Mucosa of stomach (tissue), 1 donor: ENCODE data around the gene TFDP1.
"Not testable (repeated sequence)": the region's sequence is repeated elsewhere in the genome, so short reads cannot be mapped to it uniquely, and the experiment has no call there.

Experiments
- H3K27me3 ChIP-seq: one replicate; pipeline ENCODE4 v1.7.0; 2013; ENCODE audit warnings: mild to moderate bottlenecking, low read length; ENCODE audit not compliant: control insufficient read depth, insufficient read depth
- H3K36me3 ChIP-seq: one replicate; pipeline ENCODE4 v1.7.0; 2013; ENCODE audit warnings: low read length; ENCODE audit not compliant: control insufficient read depth, insufficient read depth
- H3K4me1 ChIP-seq: one replicate; pipeline ENCODE4 v1.7.0; 2013; ENCODE audit warnings: mild to moderate bottlenecking, low read length; ENCODE audit not compliant: control insufficient read depth, insufficient read depth
- H3K4me3 ChIP-seq: one replicate; pipeline ENCODE4 v1.7.0; 2013; ENCODE audit warnings: low read length
- H3K9ac ChIP-seq: one replicate; pipeline ENCODE4 v1.7.0; 2013; ENCODE audit warnings: mild to moderate bottlenecking, low read length, moderate library complexity
- H3K9me3 ChIP-seq: one replicate; pipeline ENCODE4 v1.7.0; 2013; ENCODE audit warnings: mild to moderate bottlenecking, low read length, moderate library complexity; ENCODE audit not compliant: control insufficient read depth
- donor health status: Pancreatic carcinoma.

TFDP1 gene

DNA sequence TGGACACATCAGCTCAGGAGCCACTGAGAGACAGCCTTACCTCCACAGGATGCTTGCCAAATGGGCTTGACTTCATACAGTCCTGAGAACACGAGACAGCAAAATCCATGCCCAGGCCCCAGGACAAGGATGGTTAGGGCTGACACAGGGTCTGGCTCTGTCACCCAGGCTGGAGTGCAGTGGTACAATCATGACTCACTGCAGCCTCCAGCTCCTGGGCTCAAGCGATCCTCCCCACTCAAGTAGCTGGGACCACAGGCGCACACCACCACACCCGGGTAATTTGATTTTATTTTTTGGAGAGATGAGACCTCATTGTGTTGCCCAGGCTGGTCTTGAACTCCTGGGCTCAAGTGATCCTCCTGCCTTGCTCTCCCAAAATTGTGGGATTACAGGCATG is 21.0 kb upstream of the TFDP1 start:
- H3K9ac ChIP-seq, H3K27me3 ChIP-seq, H3K9me3 ChIP-seq, H3K4me3 ChIP-seq, H3K4me1 ChIP-seq, H3K36me3 ChIP-seq: not testable (repeated sequence)

GRCh38 chr13:113564331-113565023 is 20.1 kb upstream of the TFDP1 start:
- peaks cover 4% of the 10 kb centered on the region for H3K27me3 ChIP-seq
- no peak overlapping the region for H3K4me3 ChIP-seq
- H3K36me3 ChIP-seq: no peaks in the 10 kb centered on the region
- no peak overlapping the region for H3K9ac ChIP-seq
- no peaks in the 10 kb centered on the region for H3K4me1 ChIP-seq
- H3K9me3 ChIP-seq: no peaks in the 10 kb centered on the region

DNA sequence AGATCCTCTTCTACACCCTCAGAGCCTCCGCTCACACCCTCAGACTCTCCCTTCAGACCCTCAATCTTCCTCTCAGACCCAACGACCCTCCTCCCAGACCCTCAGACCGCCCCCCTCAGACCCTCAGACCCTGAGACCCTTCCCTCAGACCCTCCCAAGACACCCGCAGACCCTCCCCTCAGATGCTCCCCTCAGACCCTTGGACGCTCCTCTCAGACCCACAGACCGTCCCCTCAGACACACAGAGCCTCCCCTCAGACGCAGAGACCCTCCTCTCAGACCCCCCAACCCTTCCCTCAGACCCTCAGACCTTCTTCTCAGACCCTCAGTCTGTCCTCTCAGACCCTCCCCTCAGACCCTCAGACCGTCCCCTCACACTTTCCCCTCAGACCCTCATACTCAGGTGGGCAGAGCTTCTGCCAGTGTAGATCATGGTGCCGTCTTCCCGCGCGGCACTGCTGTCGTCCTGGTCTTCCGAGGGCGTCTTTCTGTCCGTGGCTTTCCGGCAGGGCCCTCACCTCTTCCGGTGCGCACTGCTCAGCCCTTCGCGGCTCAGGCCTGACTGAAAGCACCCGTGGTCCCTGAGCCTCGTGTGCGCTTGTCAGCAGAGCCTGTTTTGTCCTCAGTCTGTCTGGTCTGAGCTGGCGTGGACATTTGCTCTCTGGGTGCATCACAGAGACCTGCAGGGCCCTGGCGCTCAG is 18.9 kb upstream of the TFDP1 start:
- H3K27me3 ChIP-seq: peaks cover 4% of the 10 kb centered on the region
- no peaks in the 10 kb centered on the region for H3K36me3 ChIP-seq
- no peaks in the 10 kb centered on the region for H3K9me3 ChIP-seq
- no peaks in the 10 kb centered on the region for H3K4me1 ChIP-seq
- no peak overlapping the region for H3K4me3 ChIP-seq
- no peak overlapping the region for H3K9ac ChIP-seq

GRCh38 chr13:113566227-113566561 is 18.4 kb upstream of the TFDP1 start:
- no peak overlapping the region for H3K9ac ChIP-seq
- peaks cover 4% of the 10 kb centered on the region for H3K27me3 ChIP-seq
- no peak overlapping the region for H3K4me3 ChIP-seq
- no peaks in the 10 kb centered on the region for H3K9me3 ChIP-seq
- H3K36me3 ChIP-seq: no peaks in the 10 kb centered on the region
- H3K4me1 ChIP-seq: no peaks in the 10 kb centered on the region

GRCh38 chr13:113567681-113568080 is 16.9 kb upstream of the TFDP1 start:
- no peak overlapping the region for H3K9ac ChIP-seq
- no peaks in the 10 kb centered on the region for H3K4me1 ChIP-seq
- H3K27me3 ChIP-seq: peaks cover 4% of the 10 kb centered on the region
- H3K9me3 ChIP-seq: no peaks in the 10 kb centered on the region
- no peak overlapping the region for H3K4me3 ChIP-seq
- H3K36me3 ChIP-seq: no peaks in the 10 kb centered on the region

DNA sequence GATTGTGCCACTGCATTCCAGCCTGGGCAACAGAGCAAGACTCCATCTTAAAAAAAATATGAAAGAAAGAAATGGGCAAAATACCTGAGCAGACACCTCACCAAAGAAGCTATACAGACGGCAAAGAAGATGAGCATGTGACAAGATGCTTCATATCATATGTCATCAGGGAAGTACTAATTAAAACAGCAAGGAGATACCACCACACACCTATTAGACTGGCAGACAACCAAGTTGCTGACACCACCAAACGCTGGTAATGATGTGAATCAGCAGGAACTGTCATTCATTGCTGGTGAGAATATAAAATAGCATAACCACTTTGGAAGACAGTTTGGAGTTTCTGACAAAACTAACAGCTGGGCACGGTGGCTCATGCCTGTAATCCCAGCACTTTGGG is 11.5 kb upstream of the TFDP1 start:
- Histone ChIP-seq H3K4me3 (no peak overlapping the region), H3K4me1 (no peaks in the 10 kb centered on the region), H3K27me3 (no peaks in the 10 kb centered on the region), H3K9me3 (no peaks in the 10 kb centered on the region), H3K36me3 (no peaks in the 10 kb centered on the region), H3K9ac (no peak overlapping the region)

DNA sequence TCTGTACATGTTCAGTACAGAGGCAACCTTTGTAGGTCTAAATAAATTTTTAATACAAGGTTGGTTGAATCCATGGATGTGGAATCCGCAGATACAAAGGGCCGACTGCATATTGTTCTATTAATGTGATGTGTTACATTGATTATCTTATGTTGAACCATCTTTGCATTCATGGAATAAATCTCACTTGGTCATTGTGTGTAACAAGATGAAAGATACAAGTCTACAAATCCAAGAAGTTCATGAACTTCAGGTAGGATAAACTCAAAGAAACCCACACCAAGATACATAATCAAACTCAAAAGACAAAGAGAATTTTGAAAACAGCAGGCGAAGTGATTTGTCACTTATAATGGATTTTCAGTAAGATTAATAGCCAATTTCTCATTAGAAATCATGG is 8.0 kb upstream of the TFDP1 start:
- no peaks in the 10 kb centered on the region for H3K4me1 ChIP-seq
- H3K4me3 ChIP-seq: no peak overlapping the region
- no peak overlapping the region for H3K9ac ChIP-seq
- no peaks in the 10 kb centered on the region for H3K27me3 ChIP-seq
- no peaks in the 10 kb centered on the region for H3K36me3 ChIP-seq
- H3K9me3 ChIP-seq: no peaks in the 10 kb centered on the region

GRCh38 chr13:113577881-113578435 is 6.6 kb upstream of the TFDP1 start:
- no peaks in the 10 kb centered on the region for H3K4me1 ChIP-seq

GRCh38 chr13:113579686-113580085 is 4.9 kb upstream of the TFDP1 start:
- Histone ChIP-seq H3K9me3 (no peaks in the 10 kb centered on the region), H3K9ac (no peak overlapping the region), H3K36me3 (no peaks in the 10 kb centered on the region), H3K27me3 (no peaks in the 10 kb centered on the region), H3K4me1 (no peaks in the 10 kb centered on the region), H3K4me3 (no peak overlapping the region)

More at GRCh38 chr13:113577881-113578435, 6.6 kb upstream of the TFDP1 start:
- no peaks in the 10 kb centered on the region for H3K27me3 ChIP-seq
- no peak overlapping the region for H3K9ac ChIP-seq
- no peaks in the 10 kb centered on the region for H3K9me3 ChIP-seq
- no peak overlapping the region for H3K4me3 ChIP-seq
- no peaks in the 10 kb centered on the region for H3K36me3 ChIP-seq

- no peaks in the 10 kb centered on the region for H3K36me3 ChIP-seq
- H3K4me1 ChIP-seq: peaks cover 12% of the 10 kb centered on the region
- no peaks in the 10 kb centered on the region for H3K9me3 ChIP-seq
- H3K27me3 ChIP-seq: no peaks in the 10 kb centered on the region
- no peak overlapping the region for H3K9ac ChIP-seq
- no peak overlapping the region for H3K4me3 ChIP-seq
Observed at GRCh38 chr13:113581871-113582270, 2.7 kb upstream of the TFDP1 start.

DNA sequence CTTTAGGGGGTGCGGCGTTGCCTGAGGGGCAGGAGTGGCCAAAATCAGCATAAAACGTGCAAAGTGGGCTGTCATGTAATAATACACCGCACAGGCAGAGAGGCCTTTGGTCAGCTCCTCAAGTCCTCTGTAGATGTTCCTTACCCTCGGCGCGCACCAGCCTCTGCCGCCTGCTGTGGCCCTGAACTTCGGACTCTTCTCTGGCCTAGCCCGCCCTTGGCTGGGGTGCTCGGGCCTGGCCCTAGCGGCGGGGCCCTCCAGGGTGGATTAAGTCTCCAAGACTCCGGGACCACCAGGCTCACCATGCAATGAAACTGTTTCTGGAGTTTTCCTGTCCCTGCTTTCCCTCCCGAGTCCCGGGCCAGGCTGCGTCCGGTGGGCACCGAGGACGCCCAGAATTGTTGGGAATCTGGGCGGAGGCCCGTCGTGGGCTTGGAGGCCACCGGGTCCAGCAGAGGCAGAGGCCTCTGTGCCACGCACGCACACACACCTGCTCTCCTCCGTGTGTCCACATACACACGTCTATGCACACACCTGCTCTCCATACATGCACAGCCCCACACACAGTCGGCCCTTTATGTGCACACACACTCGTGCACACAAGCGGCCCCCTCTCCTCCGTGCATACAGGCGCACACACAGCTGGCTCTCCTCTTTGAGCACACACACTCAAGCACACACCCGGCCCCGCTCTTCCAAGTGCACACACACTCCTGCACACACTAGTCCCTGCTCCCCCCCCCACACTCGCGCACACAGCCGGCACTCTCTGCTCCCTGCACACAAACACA is 1.5 kb upstream of the TFDP1 start:
- Histone ChIP-seq H3K36me3 (no peaks in the 10 kb centered on the region), H3K4me3 (no peak overlapping the region), H3K9ac (no peak overlapping the region), H3K4me1 (peaks cover 19% of the 10 kb centered on the region), H3K27me3 (no peaks in the 10 kb centered on the region), H3K9me3 (no peaks in the 10 kb centered on the region)
